Heart right ventricle (tissue), 16 donors: ENCODE results near the gene CCDC197. TPM values are rescaled to one million over a fixed set of nuclear protein-coding genes. Genes with fewer than 3 reads are reported as not detected.

Experiments
- ATAC-seq, 8 donors: fragments of 200-7000 bp; cut with Tn5 transposase; one replicate each; pipeline ENCODE4 v1.9.1; 2020; ENCODE audit warnings: mild to moderate bottlenecking in 8 of 8, moderate library complexity in 8 of 8, moderate number of reproducible peaks in 1 of 8
- DNase-seq, 2 donors: peaks; one replicate each; pipeline ENCODE4 v3.0.0-alpha.2; 2020
- H3K27ac ChIP-seq, 10 donors: fragments of 200-600 bp; sonication (generic) in 2 of 10; one replicate each; pipeline versions ENCODE4 v1.5.0 to v1.8.0; 2020 to 2022; ENCODE audit warnings: mild to moderate bottlenecking in 3 of 10
- H3K27me3 ChIP-seq, 7 donors: fragments of 200-600 bp; one replicate each; pipeline ENCODE4 v1.8.0; 2021 to 2022; ENCODE audit warnings: mild to moderate bottlenecking in 2 of 7
- H3K36me3 ChIP-seq, 9 donors: fragments of 200-600 bp; sonication (generic) in 1 of 9; one replicate each; pipeline versions ENCODE4 v1.5.0 to v1.8.0; 2020 to 2022; ENCODE audit warnings: mild to moderate bottlenecking in 2 of 9
- H3K4me1 ChIP-seq, 9 donors: fragments of 200-600 bp; sonication (generic) in 1 of 9; one replicate each; pipeline versions ENCODE4 v1.5.0 to v1.8.0; 2020 to 2022; ENCODE audit warnings: mild to moderate bottlenecking in 4 of 9
- H3K4me3 ChIP-seq, 10 donors: fragments of 200-600 bp; sonication (generic) in 2 of 10; one replicate each; pipeline versions ENCODE4 v1.5.0 to v1.8.0; 2020 to 2022; ENCODE audit warnings: mild to moderate bottlenecking in 7 of 10, moderate library complexity in 2 of 10
- H3K9me3 ChIP-seq, 11 donors: fragments of 200-600 bp in 10 of 11; sonication (generic) in 2 of 11; one replicate each; pipeline versions ENCODE4 v1.5.0 to v1.8.0; 2013 to 2022; ENCODE audit warnings: mild to moderate bottlenecking in 2 of 11, control low read depth in 1 of 11, moderate library complexity in 1 of 11
- WGBS, 2 donors: extraction: QIAGEN DNeasy Blood & Tissue Kit; methylation state at CpG; one replicate each; pipeline ENCODE4 v1.1.7; 2013; ENCODE audit warnings: inconsistent platforms in 1 of 2; 5-methylcytosine and 5-hydroxymethylcytosine counted together
- intact Hi-C, 10 donors: fragments of 100-400 bp; cut with DNase I; formaldehyde crosslinking; loops; one replicate each; pipeline versions ENCODE4 v1.11.1 to v1.14.2; 2022
- polyA plus RNA-seq, 2 donors: library from polyadenylated mRNA; stranded (reverse); fragments of 200-250 nt; gene quantifications; one replicate each; pipeline ENCODE4 v1.2.3, GENCODE V29; 2013
- total RNA-seq, 10 donors: library from RNA; stranded (reverse); fragmentation: NEBNext Ultra II Directional in 3 of 10; extraction: Animal tissue kit (Norgen Biotek cat#: 25700) in 3 of 10; gene quantifications; one replicate each; pipeline versions ENCODE4 v1.2.1 to v1.2.4, GENCODE V29; 2021 to 2023
- TF ChIP-seq, protein P1 (sequence below), 9 donors: fragments of 200-600 bp; sonication (generic) in 2 of 9; IDR thresholded peaks; one replicate each; pipeline versions ENCODE4 v1.5.0 to v1.8.0; 2021 to 2022; ENCODE audit warnings: antibody characterized with exemption in 9 of 9, mild to moderate bottlenecking in 5 of 9, moderate library complexity in 1 of 9
- donor health status: Arrhythmogenic right ventricular cardiomyopathy.
- donor health status: ischemic (EF 13 %, LVEDD 7.1; RV severe dilation, severe dysfunction).
- donor health status: healthy with polysubstance abuse.
- donor health status: DM: no; HTN: yes; CAD: no.
- donor health status: DM: no; HTN: no; CAD: no.
- donor health status: ischemic (EF 25% LVEDD 6.9; RV normal size, moderate dysfunction).
- donor health status: ischemic (EF 25% LVEDD 5.7; RV mildly dilated, moderate dysfunction).
- donor health status: healthy.
- donor health status: DM: yes; HTN: yes; CAD: no.
- donor health status: Ischemic cardiomyopathy.
- donor health status: ischemic (EF 35%, LVEDD 5.7; RV mildly dilated, moderate dysfunction).
- donor health status: nonischemic (EF 11% LVEDD 7.7; RV severe dilation, severe dysfunction).
- donor health status: DM: yes; HTN: yes; CAD: no.
- donor health status: PGD.
- donor health status: ischemic (EF 29% LVEDD 5.4; RV normal size, mild dysfunction).
- donor health status: nonischemic (EF 23%, LVEDD 6.1; RV moderate dilation, normal function).

Gene CCDC197
- total and polyA plus RNA-seq, 12 donors = 0.40 to 1.6 (median 0.86) TPM; not detected in 2

DNA sequence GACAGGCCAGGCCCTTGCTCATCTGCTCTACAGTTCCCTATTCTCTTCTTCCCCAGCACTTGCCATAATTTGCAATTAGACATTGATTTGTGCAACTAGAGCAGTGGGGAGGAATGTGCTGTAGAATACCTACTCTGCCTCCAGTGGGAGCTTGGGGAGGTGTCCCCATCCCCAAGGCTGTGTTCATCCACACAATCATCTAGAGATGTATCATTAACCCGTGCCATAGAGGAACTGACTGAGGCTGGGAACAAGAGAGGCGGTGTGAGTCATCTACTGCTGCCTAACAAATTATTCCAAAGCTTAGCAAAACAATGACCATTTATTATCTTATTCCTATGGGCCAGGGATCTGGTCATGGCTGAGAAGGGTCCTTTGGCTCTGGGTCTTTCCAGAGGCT, 23.9 kb downstream of the CCDC197 start:
- H3K4me1 ChIP-seq = peaks cover 0 to 4% (median 0%) of the 10 kb centered on the region in 9 donors
- H3K27ac ChIP-seq = no peak overlapping the region
- intact Hi-C loops = no loop called here
- H3K4me3 ChIP-seq = no peak overlapping the region
- TF ChIP-seq, protein P1, sequence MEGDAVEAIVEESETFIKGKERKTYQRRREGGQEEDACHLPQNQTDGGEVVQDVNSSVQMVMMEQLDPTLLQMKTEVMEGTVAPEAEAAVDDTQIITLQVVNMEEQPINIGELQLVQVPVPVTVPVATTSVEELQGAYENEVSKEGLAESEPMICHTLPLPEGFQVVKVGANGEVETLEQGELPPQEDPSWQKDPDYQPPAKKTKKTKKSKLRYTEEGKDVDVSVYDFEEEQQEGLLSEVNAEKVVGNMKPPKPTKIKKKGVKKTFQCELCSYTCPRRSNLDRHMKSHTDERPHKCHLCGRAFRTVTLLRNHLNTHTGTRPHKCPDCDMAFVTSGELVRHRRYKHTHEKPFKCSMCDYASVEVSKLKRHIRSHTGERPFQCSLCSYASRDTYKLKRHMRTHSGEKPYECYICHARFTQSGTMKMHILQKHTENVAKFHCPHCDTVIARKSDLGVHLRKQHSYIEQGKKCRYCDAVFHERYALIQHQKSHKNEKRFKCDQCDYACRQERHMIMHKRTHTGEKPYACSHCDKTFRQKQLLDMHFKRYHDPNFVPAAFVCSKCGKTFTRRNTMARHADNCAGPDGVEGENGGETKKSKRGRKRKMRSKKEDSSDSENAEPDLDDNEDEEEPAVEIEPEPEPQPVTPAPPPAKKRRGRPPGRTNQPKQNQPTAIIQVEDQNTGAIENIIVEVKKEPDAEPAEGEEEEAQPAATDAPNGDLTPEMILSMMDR (IDR thresholded peaks at IDR 0.05) = no peak
- ATAC-seq = no peak
- DNase-seq = no peak
- no peaks in the 10 kb centered on the region for H3K36me3 ChIP-seq
- H3K9me3 ChIP-seq = no peaks in the 10 kb centered on the region
- WGBS, 2 donors = 64 to 83% methylated on average over 2 of the region's 2 CpGs
- peaks cover 0 to 4% (median 0%) of the 10 kb centered on the region in 7 donors for H3K27me3 ChIP-seq

DNA sequence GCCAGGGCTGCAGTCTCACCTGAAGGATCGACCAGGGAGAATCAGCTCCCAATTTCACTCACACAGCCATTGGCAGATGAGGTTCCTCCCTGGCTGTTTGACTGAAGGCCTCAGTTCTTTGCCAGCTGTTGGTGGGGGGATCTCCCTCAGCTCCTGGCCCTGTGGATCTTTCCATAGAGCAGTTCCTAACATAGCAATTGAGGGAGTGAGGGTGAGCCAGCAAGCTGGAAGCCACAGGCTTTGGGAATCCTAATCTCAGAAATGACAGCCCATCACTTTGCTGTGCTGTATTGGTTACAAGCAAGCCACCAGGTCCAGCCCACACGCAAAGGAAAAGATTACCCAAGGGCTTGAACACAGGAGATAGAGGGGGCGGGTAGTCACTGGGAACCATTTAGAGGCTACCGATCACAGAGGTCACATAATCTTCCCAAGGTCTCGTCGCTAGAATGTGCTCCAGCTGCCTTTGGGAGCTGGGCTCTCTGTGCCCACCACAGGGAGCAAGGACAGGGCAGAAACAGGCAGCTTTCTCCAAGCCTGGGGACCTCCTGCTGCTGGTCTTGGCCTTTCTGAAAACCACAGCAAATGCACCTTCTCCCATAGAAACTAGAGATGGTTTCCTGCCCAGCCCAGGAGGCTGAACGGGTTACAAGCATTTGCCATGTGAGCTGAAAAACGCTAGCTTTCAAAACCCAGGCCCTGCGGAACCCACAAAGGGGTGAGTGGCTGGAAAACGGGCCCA, 24.5 kb downstream of the CCDC197 start:
- Histone ChIP-seq H3K4me3 (no peak overlapping the region), H3K27me3 (peaks cover 0 to 4% (median 0%) of the 10 kb centered on the region in 7 donors), H3K27ac (no peak overlapping the region), H3K36me3 (no peaks in the 10 kb centered on the region), H3K4me1 (peaks cover 0 to 8% (median 3%) of the 10 kb centered on the region in 9 donors), H3K9me3 (no peaks in the 10 kb centered on the region)
- TF ChIP-seq, protein P1 (IDR thresholded peaks at IDR 0.05) = no peak
- intact Hi-C loops = no loop called here
- WGBS, 2 donors = 68% methylated on average over 10 of the region's 10 CpGs
- ATAC-seq (no peak), DNase-seq (no peak)

DNA sequence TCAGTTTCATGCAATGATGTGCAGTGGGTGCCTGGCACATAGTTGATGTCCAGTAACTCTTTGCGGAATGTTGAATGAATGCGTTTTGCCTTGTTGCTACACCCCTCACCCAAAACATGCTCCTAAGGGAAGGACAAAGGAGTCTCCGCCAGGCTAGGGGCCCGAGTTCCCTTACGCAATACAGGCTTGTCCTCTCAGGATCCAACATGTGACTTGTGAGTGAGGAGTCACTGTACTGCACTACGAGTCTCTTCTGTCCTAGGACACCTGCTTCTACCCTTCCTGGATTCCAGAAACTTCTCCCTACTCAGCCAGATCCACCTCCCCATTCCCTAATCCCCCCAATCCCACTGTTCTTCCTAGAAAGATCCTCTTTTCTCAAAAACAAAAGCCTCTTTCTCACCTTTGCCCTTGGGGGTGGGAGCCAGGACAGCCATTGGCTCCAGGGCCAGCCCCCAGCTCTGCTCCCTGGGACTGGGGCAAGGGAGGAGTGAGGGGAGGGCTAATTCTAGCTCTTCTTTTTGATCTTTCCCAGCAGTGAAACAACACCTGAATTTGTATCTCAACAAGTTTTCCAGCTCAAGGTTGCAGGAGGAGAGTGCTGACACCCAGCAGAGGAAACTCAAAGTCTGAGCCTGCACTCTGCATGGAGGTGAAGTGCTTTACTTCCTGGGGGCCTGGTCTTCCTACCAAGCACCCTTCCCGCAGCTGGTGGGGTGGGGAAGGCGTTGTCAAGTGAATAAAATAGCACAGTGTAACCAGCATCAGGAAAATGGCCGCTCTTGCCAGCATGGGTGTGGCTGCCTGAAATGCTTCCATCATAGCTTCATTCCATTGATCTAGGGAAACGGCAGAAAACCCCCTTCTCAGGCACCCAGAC, 25.7 kb downstream of the CCDC197 start:
- Histone ChIP-seq H3K4me1 (peaks cover 0 to 17% (median 6%) of the 10 kb centered on the region in 9 donors), H3K36me3 (no peaks in the 10 kb centered on the region), H3K27ac (no peak overlapping the region), H3K4me3 (no peak overlapping the region), H3K27me3 (peaks cover 0 to 4% (median 0%) of the 10 kb centered on the region in 7 donors), H3K9me3 (no peaks in the 10 kb centered on the region)
- ATAC-seq (no peak), DNase-seq (no peak)
- TF ChIP-seq, protein P1 (IDR thresholded peaks at IDR 0.05) = no peak
- intact Hi-C loops = no loop called here
- 72 to 81% methylated on average over 10 of the region's 10 CpGs for WGBS, 2 donors

DNA sequence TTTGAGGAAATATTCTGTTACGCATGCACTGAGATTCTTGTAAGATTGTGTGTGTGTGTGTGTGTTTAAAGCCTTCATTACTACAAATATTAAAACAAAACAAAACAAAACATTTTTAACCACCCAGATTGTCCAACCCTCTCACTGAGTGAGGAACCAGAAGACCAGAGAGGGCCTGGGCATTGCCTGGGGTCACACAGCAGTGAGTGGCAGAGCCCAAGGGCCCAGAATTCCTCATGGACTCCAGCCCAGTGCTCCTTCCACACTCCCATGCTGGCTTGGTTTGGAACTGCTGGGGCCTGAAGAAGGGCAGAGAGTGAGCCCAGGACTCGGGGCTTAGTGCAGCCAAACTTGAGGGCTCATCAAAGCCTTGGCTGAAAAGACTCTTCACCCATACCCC, 27.4 kb downstream of the CCDC197 start:
- no peak for DNase-seq
- Histone ChIP-seq H3K36me3 (no peaks in the 10 kb centered on the region), H3K4me1 (peaks cover 0 to 32% (median 6%) of the 10 kb centered on the region in 9 donors), H3K4me3 (no peak overlapping the region), H3K27me3 (peaks cover 0 to 4% (median 0%) of the 10 kb centered on the region in 7 donors), H3K9me3 (no peaks in the 10 kb centered on the region), H3K27ac (no peak overlapping the region)
- ATAC-seq = no peak
- TF ChIP-seq, protein P1 (IDR thresholded peaks at IDR 0.05) = no peak
- WGBS, 2 donors = 91 to 98% methylated on average over 2 of the region's 2 CpGs
- intact Hi-C loops = no loop called here
